IPS-18a (cell line): ENCODE measurements around the gene AZGP1.
"Not testable (repeated sequence)": the region's sequence is repeated elsewhere in the genome, so short reads cannot be mapped to it uniquely, and the experiment has no call there.

Source experiments
- H3K27ac ChIP-seq: one replicate; pipeline ENCODE4 v1.5.1; 2013; ENCODE audit warnings: low read length
- H3K27me3 ChIP-seq: one replicate; pipeline ENCODE4 v1.6.1; 2013; ENCODE audit warnings: mild to moderate bottlenecking, low read length; ENCODE audit not compliant: control insufficient read depth, insufficient read depth
- H3K36me3 ChIP-seq: one replicate; pipeline ENCODE4 v1.6.1; 2013; ENCODE audit warnings: low read depth, low read length; ENCODE audit not compliant: control insufficient read depth
- H3K4me1 ChIP-seq: one replicate; pipeline ENCODE4 v1.6.1; 2013; ENCODE audit warnings: low read depth, low read length; ENCODE audit not compliant: control insufficient read depth
- H3K4me3 ChIP-seq: one replicate; pipeline ENCODE4 v1.5.1; 2013; ENCODE audit warnings: low read length
- H3K9ac ChIP-seq: one replicate; pipeline ENCODE4 v1.6.1; 2013; ENCODE audit warnings: mild to moderate bottlenecking, low read length, moderate library complexity
- H3K9me3 ChIP-seq: one replicate; pipeline ENCODE4 v1.6.1; 2013; ENCODE audit warnings: low read depth, low read length; ENCODE audit not compliant: control insufficient read depth

Gene AZGP1

DNA sequence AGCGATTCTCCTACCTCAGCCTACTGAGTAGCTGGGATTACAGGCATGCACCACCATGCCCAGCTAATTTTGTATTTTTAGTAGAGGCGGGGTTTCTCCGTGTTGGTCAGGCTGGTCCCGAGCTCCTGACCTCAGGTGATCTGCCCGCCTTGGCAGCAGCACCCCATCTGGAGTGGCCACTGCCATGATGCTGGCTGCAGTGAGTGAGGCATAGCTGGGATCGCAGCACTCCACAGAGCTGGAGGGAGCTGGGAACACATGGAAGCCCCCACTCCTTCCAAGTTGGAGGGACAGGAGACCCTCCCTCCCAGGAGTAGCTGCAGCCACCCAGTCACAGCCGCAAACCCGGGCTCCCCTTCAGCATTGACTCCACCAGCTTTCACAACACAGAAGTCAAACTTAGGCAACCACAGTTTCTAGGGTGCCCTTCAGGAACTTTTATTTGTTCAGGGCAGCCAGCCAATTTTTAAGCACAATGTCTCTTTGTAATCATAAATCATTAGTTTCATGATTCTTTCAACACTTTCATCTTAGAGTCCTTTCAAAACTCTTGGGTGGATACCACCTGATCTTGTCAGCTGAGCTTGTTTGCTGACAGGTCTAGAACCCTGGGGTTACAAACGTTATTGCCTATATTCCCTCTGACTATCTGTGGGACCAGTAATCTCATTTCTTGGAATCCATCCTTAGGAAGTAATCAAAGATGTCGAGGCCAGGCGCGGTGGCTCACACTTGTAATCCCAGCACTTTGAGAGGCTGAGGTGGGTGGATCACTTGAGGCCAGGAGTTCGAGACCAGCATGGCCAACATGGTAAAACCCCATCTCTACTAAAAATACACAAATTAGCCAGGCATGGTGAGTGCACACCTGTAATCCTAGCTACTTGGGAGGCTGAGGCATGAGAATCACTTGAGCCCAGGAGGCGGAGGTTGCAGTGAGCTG lies 36.8 kb upstream of the AZGP1 start:
- H3K9ac ChIP-seq, H3K36me3 ChIP-seq, H3K27me3 ChIP-seq, H3K9me3 ChIP-seq, H3K4me3 ChIP-seq, H3K27ac ChIP-seq, H3K4me1 ChIP-seq: not testable (repeated sequence)

DNA sequence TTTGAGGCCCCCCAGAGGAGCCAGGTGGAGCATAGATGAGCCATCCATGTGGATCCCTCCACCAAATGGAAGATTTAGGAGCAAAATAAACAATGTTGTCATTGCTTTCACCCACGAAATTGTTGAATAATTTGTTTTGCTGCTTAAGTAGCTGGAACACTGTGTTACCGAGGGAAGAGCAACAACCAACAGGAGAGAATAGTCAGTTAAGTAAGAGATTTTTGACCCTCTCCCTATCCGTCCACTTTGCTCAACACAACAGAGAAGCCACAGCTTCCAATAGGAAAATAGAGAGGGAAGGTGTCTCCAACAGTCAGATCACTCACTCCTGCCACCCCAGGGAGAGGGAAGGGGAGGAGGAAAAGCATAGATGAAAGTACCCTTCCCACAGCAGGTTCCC lies 35.7 kb upstream of the AZGP1 start:
- H3K36me3 ChIP-seq, result no peaks in the 10 kb centered on the region
- H3K9ac ChIP-seq, result no peak overlapping the region
- H3K4me1 ChIP-seq, result peaks cover 5% of the 10 kb centered on the region
- H3K4me3 ChIP-seq, result no peak overlapping the region
- no peak overlapping the region for H3K27ac ChIP-seq
- H3K27me3 ChIP-seq, result no peaks in the 10 kb centered on the region
- H3K9me3 ChIP-seq, result no peaks in the 10 kb centered on the region

DNA sequence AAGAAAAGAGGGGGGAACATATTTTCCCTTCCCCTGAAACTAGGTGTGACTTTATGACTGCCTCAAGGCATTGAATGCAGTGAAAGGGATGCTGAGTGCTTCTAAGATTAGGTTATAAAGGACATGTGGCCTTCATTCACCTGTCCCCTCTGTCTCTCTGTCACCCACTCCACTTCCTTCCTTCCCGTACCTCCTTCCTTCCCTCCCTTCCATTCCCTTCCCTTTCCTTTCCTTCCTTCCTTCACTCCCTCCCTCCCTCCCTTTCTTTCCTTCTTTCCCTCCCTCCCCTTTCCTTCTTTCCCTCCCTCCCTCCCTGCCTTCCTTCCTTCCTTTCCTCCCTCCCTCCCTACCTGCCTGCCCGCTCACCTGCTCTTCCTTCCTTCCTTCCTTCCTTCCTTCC lies 35.1 kb upstream of the AZGP1 start:
- H3K4me3 ChIP-seq, result no peak overlapping the region
- no peaks in the 10 kb centered on the region for H3K27me3 ChIP-seq

DNA sequence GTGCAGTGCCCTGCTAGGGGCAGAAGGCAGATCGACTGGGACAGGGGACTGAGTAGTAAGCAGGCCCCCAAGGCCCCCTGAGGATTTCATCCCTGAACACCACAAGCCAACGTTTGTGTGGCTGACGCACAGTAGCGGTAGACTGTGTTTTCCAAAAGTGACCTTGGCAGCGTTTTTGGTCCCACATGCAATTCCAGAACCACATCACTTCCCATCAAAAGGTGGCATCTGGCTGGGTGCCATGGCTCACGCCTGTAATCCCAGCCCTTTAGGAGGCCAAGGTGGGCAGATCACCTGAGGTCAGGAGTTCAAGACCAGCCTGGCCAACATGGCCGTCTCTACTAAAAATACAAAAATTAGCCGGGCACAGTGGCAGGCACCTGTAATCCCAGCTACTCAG lies 34.1 kb upstream of the AZGP1 start:
- H3K9me3 ChIP-seq, H3K4me1 ChIP-seq, H3K27ac ChIP-seq, H3K9ac ChIP-seq, H3K4me3 ChIP-seq, H3K36me3 ChIP-seq, H3K27me3 ChIP-seq: not testable (repeated sequence)

More for the DNA sequence above, 35.1 kb upstream of the AZGP1 start:
- Histone ChIP-seq H3K4me1 (peaks cover 3% of the 10 kb centered on the region), H3K9ac (no peak overlapping the region), H3K27ac (no peak overlapping the region), H3K36me3 (no peaks in the 10 kb centered on the region), H3K9me3 (no peaks in the 10 kb centered on the region)

- Histone ChIP-seq H3K4me3 (no peak overlapping the region), H3K27ac (no peak overlapping the region)
Observed at GRCh38 chr7:100008525-100008924, 32.7 kb upstream of the AZGP1 start.

GRCh38 chr7:100007887-100008286 lies 32.1 kb upstream of the AZGP1 start:
- H3K36me3 ChIP-seq, result no peaks in the 10 kb centered on the region

More at GRCh38 chr7:100008525-100008924, 32.7 kb upstream of the AZGP1 start:
- H3K9ac ChIP-seq, result no peak overlapping the region
- H3K36me3 ChIP-seq, result no peaks in the 10 kb centered on the region
- H3K27me3 ChIP-seq, result no peaks in the 10 kb centered on the region
- H3K9me3 ChIP-seq, result no peaks in the 10 kb centered on the region
- H3K4me1 ChIP-seq, result no peaks in the 10 kb centered on the region

DNA sequence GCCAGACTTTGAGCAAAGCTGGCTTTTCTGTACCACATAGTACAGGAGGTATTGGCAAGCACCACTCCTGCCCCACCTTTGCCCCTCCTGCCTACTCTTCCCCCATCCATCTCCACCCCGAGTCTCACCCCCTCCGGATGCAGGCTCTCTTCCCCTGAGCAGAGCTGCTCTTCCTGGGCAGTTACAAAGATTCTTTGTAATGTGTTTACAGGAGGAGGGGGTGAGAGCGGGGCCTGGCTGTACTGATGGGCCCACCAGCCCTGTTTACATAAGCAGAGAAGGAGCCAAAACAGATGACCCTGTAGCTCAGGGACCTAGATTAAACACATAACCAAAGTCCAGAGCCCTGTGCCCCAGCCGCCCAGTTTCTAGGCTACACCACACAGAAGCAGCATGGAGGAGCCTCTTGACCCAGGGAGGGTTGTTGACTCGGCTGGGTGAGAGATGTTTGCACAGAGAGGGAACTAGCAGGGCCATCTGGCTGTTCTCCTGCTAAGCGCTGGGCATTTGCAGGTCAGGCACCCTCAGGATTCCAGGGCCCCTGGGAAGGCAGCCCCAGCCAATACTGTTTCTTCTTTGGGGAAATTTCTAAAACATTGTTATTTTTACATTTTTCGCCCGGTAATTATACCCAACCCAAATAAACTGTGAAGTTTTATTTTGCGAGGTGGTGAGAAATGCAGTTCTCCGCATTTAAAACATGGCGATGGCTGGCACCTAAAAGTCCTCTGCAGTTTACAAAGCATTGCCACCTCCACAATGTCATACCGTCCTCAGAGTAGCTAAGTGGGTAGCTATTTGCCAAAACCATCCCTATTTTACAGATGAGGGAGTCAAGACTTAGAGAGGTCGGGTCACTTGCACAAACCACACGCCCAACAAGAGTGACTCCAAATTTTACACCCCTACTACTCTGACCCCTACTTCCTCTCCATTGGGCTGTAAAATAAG lies 28.2 kb upstream of the AZGP1 start:
- H3K9me3 ChIP-seq, result no peaks in the 10 kb centered on the region
- H3K9ac ChIP-seq, result no peak overlapping the region
- no peaks in the 10 kb centered on the region for H3K27me3 ChIP-seq
- H3K27ac ChIP-seq, result no peak overlapping the region
- H3K4me3 ChIP-seq, result no peak overlapping the region
- no peaks in the 10 kb centered on the region for H3K4me1 ChIP-seq
- no peaks in the 10 kb centered on the region for H3K36me3 ChIP-seq

More at GRCh38 chr7:100007887-100008286, 32.1 kb upstream of the AZGP1 start:
- no peak overlapping the region for H3K4me3 ChIP-seq
- no peaks in the 10 kb centered on the region for H3K9me3 ChIP-seq
- H3K27me3 ChIP-seq, result no peaks in the 10 kb centered on the region
- H3K9ac ChIP-seq, result no peak overlapping the region
- H3K4me1 ChIP-seq, result no peaks in the 10 kb centered on the region
- H3K27ac ChIP-seq, result no peak overlapping the region

DNA sequence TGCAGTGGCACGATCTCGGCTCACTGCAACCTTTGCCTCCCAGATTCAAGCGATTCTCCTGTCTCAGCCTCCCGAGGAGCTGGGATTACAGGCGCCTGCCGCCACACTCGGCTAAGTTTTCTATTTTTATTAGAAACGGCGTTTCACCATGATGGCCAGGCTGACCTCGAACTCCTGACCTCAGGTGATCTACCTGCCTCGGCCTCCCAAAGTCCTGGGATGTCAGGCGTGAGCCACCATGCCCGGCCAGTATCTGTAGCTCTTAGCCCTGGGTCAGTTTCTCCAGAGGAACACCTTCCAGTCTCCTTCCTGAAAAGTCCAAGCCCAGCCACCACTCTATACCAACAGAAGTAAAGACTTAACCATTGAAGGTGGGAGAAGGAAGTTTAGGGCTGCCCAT lies 24.4 kb upstream of the AZGP1 start:
- Histone ChIP-seq H3K4me1 (no peaks in the 10 kb centered on the region), H3K9ac (no peak overlapping the region), H3K27ac (no peak overlapping the region), H3K4me3 (no peak overlapping the region), H3K36me3 (no peaks in the 10 kb centered on the region), H3K9me3 (no peaks in the 10 kb centered on the region), H3K27me3 (no peaks in the 10 kb centered on the region)

DNA sequence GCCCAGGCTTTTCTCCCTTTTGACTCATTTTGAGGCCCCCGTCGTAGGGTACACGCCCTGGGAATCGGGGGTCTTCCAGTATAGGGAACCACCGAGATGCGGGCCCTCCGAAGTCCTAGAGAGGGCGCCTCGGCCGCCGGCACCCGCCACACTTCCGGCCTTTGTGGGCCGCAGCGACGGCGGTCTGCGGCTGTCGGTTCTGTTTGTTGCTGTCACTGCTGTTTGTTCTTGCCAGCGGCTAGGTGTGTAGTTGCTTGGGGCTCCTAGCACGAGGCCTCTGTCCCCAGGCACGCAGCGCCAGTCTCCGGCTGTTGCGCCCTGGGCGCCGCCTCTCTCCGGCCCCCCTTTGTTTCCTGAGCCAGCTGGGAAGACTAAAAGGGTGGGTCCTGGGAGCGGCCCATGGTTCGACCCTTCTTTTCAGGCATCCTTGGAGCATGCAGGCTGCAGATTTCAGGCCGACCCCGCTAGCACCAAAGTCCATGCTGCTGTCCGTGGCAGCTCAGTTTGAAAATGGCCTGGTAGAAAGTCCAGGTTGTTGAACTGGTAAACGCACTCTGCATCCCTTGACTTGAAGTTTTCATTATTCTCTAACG lies 21.8 kb upstream of the AZGP1 start:
- Histone ChIP-seq H3K27ac (no peak overlapping the region), H3K4me3 (peak overlapping the region; percentile 2), H3K36me3 (no peaks in the 10 kb centered on the region), H3K4me1 (no peaks in the 10 kb centered on the region), H3K9ac (peak overlapping the region; percentile 18), H3K27me3 (no peaks in the 10 kb centered on the region), H3K9me3 (no peaks in the 10 kb centered on the region)

DNA sequence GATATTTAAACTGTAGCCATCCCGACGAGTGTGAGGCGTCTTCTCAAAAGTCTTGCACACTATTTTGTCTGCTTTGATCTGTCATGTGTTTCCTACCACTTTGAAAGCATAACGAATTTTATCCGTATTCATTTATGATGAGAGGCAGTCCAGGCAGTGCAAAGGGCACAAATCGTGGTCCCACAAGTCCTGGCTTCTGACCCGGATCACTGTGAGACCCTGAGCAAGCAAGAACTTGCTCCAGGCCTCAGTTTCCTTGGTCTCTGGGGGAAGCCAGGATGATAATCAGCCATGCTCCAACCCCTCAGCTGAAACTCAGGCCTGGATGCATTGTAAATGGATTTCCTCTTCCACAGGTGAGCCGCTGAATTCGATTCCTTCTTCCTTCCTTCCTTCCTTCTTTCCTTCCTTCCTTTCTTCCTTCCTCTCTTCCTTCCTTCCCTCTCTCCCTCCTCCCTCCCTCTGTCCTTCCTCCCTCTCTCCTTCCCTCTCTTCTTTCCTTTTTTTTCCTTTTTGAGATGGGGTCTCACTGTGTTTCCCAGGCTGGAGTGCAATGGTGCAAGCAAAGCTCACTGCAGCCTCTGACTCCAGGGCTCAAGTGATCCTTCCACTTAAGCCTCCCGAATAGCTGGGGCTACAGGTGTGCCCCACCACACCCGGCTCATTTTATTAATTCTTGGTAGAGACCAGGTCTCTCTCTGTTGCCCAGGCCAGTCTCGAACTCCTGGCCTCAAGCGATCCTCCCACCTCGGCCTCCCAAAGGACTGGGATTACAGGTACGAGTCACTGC lies 21.1 kb upstream of the AZGP1 start:
- Histone ChIP-seq H3K9ac (no peak overlapping the region), H3K4me1 (no peaks in the 10 kb centered on the region), H3K9me3 (no peaks in the 10 kb centered on the region), H3K4me3 (no peak overlapping the region), H3K27me3 (no peaks in the 10 kb centered on the region), H3K36me3 (no peaks in the 10 kb centered on the region), H3K27ac (no peak overlapping the region)

DNA sequence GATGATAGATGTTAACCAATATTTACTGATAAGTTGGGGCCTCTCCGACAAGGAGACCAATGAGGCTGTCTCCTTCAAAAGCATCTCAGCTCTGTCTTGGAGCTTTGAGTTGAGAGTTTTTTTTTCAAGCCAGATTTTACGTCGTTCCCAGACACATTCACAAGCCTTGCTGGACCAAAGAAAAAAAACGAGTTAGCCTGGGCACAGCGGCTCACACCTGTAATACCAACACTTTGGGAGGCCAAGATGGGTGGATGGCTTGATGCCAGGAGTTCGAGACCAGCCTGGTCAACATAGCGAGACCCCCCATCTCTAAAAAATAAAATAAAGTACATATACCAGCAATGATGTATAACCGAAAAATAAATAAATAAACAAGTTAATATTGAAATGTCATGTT lies 19.0 kb upstream of the AZGP1 start:
- no peaks in the 10 kb centered on the region for H3K27me3 ChIP-seq
- no peak overlapping the region for H3K9ac ChIP-seq
- H3K4me3 ChIP-seq, result no peak overlapping the region
- no peaks in the 10 kb centered on the region for H3K4me1 ChIP-seq
- no peak overlapping the region for H3K27ac ChIP-seq
- H3K36me3 ChIP-seq, result no peaks in the 10 kb centered on the region
- no peaks in the 10 kb centered on the region for H3K9me3 ChIP-seq
